ENCODE data around the gene CHTOP.
"Not testable (repeated sequence)": the region's sequence is repeated elsewhere in the genome, so short reads cannot be mapped to it uniquely, and the experiment has no call there.

The CHTOP gene, protein sequence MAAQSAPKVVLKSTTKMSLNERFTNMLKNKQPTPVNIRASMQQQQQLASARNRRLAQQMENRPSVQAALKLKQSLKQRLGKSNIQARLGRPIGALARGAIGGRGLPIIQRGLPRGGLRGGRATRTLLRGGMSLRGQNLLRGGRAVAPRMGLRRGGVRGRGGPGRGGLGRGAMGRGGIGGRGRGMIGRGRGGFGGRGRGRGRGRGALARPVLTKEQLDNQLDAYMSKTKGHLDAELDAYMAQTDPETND

GRCh38 chr1:153633754-153634665, at the start of gene CHTOP:
Gene CHTOP (plus strand): TSS chr1:153634066. CDS start chr1:153636589, 2,523 bp downstream.
- DNase-seq = peak; percentile 90

DNA sequence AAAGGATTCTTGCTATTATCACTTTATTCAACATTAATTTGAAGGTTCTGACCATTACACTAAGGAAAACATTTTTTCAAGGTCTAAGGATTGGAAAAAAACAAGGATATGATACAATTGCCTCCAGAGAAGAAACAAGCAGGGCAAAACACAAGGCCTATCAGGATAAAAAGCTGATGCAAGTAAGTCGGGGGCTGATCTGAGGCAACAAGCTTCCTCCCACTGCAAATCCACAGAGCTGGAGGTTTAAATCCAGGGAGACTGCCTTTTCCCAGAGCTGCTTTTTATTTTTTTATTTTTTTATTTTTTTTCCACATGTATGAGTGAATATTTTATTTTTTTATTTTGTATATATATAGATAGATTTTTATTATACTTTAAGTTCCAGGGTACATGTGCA, 48.9 kb upstream of the CHTOP start:
- no peak for DNase-seq

- no peak for DNase-seq
Measured at GRCh38 chr1:153586347-153586746, 47.5 kb upstream of the CHTOP start.

- DNase-seq = no peak
Measured at GRCh38 chr1:153587314-153587713, 46.6 kb upstream of the CHTOP start.

GRCh38 chr1:153588033-153588432, 45.8 kb upstream of the CHTOP start:
- DNase-seq = not testable (repeated sequence)

DNA sequence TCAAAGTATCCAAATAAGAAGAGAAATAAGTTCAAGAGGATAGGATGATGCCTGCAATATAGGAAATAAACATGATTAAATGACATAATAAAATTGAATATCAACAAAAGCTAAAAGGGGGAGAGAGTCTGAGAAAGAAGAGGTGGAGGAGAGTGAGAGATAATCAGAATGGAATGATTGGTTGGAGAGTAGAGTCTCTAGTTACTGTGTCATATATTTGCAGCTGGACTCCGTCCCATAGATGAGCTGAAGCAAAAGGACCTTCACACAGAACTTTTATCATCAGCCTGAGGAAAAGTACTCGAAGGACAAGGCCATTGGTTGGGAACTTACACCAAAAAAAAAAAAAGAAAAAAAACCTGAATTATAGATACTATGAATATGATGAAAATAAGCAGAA, 45.4 kb upstream of the CHTOP start:
- DNase-seq = no peak

DNA sequence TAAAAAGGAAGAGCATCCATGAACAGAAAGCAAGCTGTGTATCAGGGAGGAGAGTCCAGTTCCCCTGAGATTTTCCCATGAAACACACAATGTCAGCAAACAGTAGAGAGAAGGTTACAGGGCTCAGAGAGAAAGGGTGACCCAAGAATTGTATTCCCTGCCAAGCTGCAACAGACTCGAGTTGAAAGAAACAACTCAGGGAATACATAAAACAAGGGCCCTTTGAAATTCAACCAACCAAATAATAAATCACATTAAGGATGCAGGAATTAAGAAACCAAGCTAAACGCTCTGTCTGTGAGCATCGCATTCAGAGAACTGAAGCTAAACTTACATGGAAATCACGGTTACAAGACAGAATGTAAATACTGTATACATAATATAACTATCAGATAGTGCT, 41.1 kb upstream of the CHTOP start:
- no peak for DNase-seq

GRCh38 chr1:153597206-153597605, 36.7 kb upstream of the CHTOP start:
- peak; percentile 20 for DNase-seq

DNA sequence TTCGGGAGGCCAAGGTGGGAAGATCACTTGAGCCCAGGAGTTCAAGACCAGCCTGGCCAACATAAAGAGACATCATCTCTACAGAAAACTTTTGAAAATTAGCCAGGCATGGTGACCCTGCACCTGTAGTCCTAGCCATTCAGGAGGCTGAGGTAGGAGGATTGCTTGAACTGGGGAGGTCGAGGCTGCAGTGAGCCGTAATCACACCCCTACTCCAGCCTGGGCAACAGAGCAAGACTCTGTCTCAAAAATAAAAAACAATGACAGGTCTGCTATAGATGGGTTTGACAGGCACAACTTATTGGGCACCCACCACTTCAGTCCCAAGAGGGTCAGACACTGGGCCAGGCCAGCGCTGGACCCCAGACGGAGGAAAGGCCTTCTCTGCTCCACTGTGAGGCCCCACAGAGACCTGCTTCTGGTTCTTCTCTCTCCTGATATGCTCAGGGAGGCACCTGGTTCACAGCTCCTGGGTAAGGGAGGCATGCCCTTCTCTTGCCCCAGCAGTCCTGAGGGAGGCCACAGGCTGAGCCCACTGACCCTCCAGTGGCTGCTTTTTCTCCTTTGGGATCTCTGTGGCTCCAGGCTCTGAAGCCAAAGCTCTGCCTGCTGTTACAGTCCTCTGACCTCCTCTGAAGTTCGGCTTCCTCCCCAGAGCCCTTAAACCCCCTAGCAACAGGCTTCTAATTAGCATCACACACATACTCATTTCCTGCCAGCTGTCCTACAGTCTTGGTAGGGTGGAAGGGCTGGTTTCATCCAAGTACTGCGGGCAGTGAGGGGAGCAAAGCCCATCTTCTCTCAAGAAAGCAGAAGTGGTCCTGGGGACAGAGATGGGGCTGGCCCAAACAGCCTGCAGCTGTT, 35.3 kb upstream of the CHTOP start:
- no peak for DNase-seq

GRCh38 chr1:153599847-153600246, 34.0 kb upstream of the CHTOP start:
- DNase-seq = no peak

DNA sequence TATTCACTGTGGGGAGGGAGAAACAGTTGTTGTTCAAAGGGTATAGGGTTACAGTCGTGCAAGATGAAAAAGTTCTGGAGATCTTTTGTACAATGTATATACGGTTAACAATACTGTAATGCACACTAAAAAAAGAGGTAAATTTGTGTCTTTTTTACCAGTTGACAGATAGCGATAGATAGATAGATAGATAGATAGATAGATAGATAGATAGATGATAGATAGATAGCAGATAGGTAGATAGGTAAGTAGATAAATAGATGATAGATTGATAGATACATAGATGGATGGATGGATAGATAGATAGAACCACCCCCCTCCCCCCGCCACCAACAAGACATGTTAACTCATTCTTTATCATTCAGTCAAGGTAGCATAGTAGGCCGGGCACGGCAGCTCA, 31.1 kb upstream of the CHTOP start:
- no peak for DNase-seq

- DNase-seq = no peak
Measured at GRCh38 chr1:153606194-153606593, 27.7 kb upstream of the CHTOP start.

- no peak for DNase-seq
Measured at GRCh38 chr1:153607381-153607780, 26.5 kb upstream of the CHTOP start.

GRCh38 chr1:153608089-153608682, 25.7 kb upstream of the CHTOP start:
- DNase-seq = peak; percentile 30

- peak; percentile 94 for DNase-seq
Measured at GRCh38 chr1:153608742-153609584, 24.9 kb upstream of the CHTOP start.

DNA sequence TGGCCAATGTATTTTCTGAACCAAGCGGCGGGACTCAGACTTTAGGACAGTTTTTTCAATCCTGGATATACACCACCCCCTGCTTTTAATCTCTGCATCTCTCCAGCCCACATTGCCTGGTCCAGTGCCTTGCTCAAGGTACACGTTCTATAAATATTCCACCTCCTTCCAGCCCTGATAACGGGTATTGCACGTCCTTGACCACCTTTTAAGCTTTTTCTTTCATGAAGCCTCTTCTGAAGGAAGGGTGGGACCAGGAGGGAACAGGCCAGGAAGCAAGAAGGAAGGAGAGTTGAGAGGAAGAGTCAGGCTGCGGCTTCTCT, 24.3 kb upstream of the CHTOP start:
- DNase-seq = no peak

- no peak for DNase-seq
Measured at GRCh38 chr1:153610334-153610733, 23.5 kb upstream of the CHTOP start.

DNA sequence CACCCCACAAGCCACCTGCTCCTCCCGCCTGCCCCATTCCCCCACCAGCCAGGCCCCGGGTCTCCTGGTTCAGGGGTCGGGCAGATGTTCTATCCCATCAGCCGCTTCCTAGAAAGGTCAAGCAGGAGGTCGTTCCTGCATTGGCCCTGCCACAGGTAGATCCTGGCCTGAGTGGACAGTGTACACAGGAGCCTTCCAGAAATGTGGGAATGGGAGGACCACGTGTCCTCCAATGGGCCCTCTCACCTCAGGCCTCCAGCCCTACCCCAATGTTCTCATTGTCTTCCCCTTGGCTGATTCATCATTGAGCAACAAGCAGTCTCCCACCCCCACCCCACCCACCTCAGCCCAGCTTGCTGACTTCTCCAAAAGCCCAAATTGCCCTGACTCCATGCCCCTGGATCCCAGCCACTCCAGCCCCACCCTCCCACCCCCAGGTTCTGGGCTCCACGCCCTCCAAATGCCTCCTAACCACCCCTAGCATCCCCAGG, 23.0 kb upstream of the CHTOP start:
- DNase-seq = no peak

DNA sequence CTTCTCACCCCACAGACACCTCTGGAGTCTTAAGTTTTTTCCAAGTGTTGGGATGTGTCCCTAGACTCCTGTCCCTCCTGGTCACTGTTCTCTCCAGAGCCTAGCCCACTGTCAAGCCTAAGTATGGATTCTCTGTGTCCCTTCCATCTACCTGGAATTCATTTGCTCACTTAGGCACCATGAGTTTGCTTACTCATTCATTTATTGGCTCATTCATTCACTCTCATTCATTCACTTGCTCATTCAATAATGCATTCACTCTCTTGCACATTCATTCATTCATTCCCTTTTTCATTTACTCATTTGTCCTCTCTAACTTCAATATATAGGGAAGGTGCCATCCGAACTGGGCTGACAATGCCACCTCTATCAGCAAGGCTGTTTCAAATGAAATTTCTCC, 22.5 kb upstream of the CHTOP start:
- no peak for DNase-seq

DNA sequence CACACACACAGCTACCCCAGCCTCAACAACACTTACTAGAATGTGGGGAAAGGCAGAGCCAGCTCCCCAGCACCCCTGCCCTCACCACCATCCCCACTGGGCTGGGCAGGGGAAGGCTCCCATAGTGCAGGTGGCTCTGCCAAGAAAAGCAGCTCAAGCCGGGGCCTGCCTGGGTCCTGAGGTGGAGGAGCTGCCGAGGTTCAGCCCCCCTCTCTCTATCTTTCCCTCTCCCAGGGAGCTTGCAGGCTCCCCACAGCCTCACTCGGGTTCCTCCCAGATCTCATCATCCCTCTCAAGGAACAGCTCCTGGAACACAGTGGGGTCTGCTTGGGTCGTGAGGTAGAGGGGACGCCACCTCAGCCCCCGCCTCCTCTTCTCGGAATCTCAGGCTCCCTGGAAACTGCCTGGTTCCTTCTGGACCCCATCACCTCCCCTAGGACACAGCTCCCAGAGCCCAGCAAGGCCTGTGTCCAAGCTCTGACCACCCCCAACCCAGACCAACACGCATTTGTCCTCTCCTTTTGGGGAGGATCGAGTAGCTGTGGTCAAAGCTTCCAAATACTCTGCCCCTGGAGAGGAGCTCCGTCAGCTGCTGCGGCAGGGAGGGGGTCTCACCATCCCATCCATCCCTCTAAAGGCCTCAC, 21.6 kb upstream of the CHTOP start:
- DNase-seq = peak; percentile 38

- DNase-seq = peak; percentile 57
Measured at GRCh38 chr1:153612755-153613331, 21.0 kb upstream of the CHTOP start, which contains the start of gene S100A16. Gene S100A16 (minus strand): TSS chr1:153613137. CDS start chr1:153608151, 4,986 bp downstream.

Measured in kidney glomerular epithelial cell (primary cell).